Neuronal stem cell (in vitro differentiated cells): ENCODE measurements around the gene MKNK2.

ENCODE experiments used
- DNase-seq: peaks from one replicate; pipeline ENCODE4 v3.0.0-alpha.2; 2013; ENCODE audit warnings: low spot score
- H2AFZ ChIP-seq: one replicate; pipeline ENCODE4 v1.6.1; 2013; ENCODE audit warnings: mild to moderate bottlenecking, low read length, inconsistent platforms
- H2AK5ac ChIP-seq: 2 replicates; pipeline ENCODE4 v1.6.1; 2013; ENCODE audit warnings: low read depth, mild to moderate bottlenecking, inconsistent platforms, low read length, moderate library complexity, mixed read lengths
- H2BK120ac ChIP-seq: 2 replicates; pipeline ENCODE4 v1.6.1; 2013; ENCODE audit warnings: low read depth, mild to moderate bottlenecking, inconsistent platforms, low read length, moderate library complexity, mixed read lengths
- H2BK12ac ChIP-seq: one replicate; pipeline ENCODE4 v1.6.1; 2013; ENCODE audit warnings: low read length, inconsistent platforms
- H2BK15ac ChIP-seq: 2 replicates; pipeline ENCODE4 v1.6.1; 2013; ENCODE audit warnings: mild to moderate bottlenecking, low read length, inconsistent platforms, mixed read lengths
- H2BK5ac ChIP-seq: one replicate; pipeline ENCODE4 v1.6.1; 2013; ENCODE audit warnings: inconsistent platforms, mild to moderate bottlenecking, low read length, moderate library complexity
- H3K14ac ChIP-seq: one replicate; pipeline ENCODE4 v1.6.1; 2013; ENCODE audit warnings: low read length, inconsistent platforms
- H3K18ac ChIP-seq: 2 replicates; pipeline ENCODE4 v1.6.1; 2013; ENCODE audit warnings: low read length, inconsistent platforms
- H3K23ac ChIP-seq: 2 replicates; pipeline ENCODE4 v1.6.1; 2013; ENCODE audit warnings: low read depth, mild to moderate bottlenecking, mixed read lengths, low read length, inconsistent platforms; ENCODE audit not compliant: poor library complexity
- H3K27ac ChIP-seq: replicated peaks from 3 replicates; pipeline ENCODE4 v1.5.1; 2013; ENCODE audit warnings: low read length, inconsistent platforms
- H3K27me3 ChIP-seq, 3 experiments: 2 replicates each; pipeline ENCODE4 v1.6.1; 2013; ENCODE audit warnings: low read length in 3 of 3, mild to moderate bottlenecking in 2 of 3, inconsistent platforms in 1 of 3, low read depth in 1 of 3, mixed read lengths in 1 of 3, moderate library complexity in 1 of 3; ENCODE audit not compliant: control insufficient read depth in 3 of 3, insufficient read depth in 3 of 3
- H3K36me3 ChIP-seq, 2 donors: replicated peaks in 1 of 2; 2 replicates each; pipeline ENCODE4 v1.6.1; 2013; ENCODE audit warnings: low read length in 2 of 2; ENCODE audit not compliant: control insufficient read depth in 2 of 2, insufficient read depth in 2 of 2
- H3K4ac ChIP-seq: 2 replicates; pipeline ENCODE4 v1.6.1; 2013; ENCODE audit warnings: inconsistent platforms, mild to moderate bottlenecking, low read length, moderate library complexity
- H3K4me1 ChIP-seq, 2 donors: 1 replicate in 1 of 2; 2 replicates in 1 of 2; pipeline ENCODE4 v1.6.1; 2013; ENCODE audit warnings: low read length in 2 of 2, low read depth in 1 of 2; ENCODE audit not compliant: control insufficient read depth in 2 of 2, insufficient read depth in 1 of 2
- H3K4me2 ChIP-seq: one replicate; pipeline ENCODE4 v1.6.1; 2013; ENCODE audit warnings: mild to moderate bottlenecking, low read length, inconsistent platforms; ENCODE audit not compliant: insufficient read depth, poor library complexity, severe bottlenecking
- H3K4me3 ChIP-seq, 2 donors: 2 replicates each; pipeline ENCODE4 v1.5.1; 2013; ENCODE audit warnings: low read length in 2 of 2, mild to moderate bottlenecking in 2 of 2, inconsistent platforms in 1 of 2, moderate library complexity in 1 of 2
- H3K79me1 ChIP-seq: one replicate; pipeline ENCODE4 v1.6.1; 2013; ENCODE audit warnings: low read depth, mild to moderate bottlenecking, inconsistent platforms, low read length, moderate library complexity
- H3K9ac ChIP-seq: one replicate; pipeline ENCODE4 v1.6.1; 2013; ENCODE audit warnings: mild to moderate bottlenecking, low read depth, low read length, inconsistent platforms; ENCODE audit not compliant: poor library complexity
- H3K9me3 ChIP-seq, 2 donors: replicated peaks in 1 of 2; 2 replicates each; pipeline versions ENCODE3 to v1.6.1; 2013; ENCODE audit warnings: low read length in 2 of 2, mild to moderate bottlenecking in 2 of 2, inconsistent platforms in 1 of 2, low read depth in 1 of 2, mixed read lengths in 1 of 2, moderate library complexity in 1 of 2; ENCODE audit not compliant: control insufficient read depth in 2 of 2, insufficient read depth in 1 of 2
- H4K8ac ChIP-seq: one replicate; pipeline ENCODE4 v1.6.1; 2013; ENCODE audit warnings: low read depth, mild to moderate bottlenecking, inconsistent platforms, low read length, moderate library complexity
- H4K91ac ChIP-seq: one replicate; pipeline ENCODE4 v1.6.1; 2013; ENCODE audit warnings: low read length, low read depth, mild to moderate bottlenecking, inconsistent platforms; ENCODE audit not compliant: poor library complexity
- WGBS, 2 donors: extraction: QIAGEN DNeasy Blood & Tissue Kit; methylation state at CpG; one replicate each; pipeline ENCODE4 v1.1.7; 2013; ENCODE audit warnings: missing lambda C conversion rate in 2 of 2, mixed read lengths in 1 of 2; ENCODE audit not compliant: insufficient read length in 2 of 2, insufficient replicate concordance in 1 of 2; ENCODE audit errors: extremely low coverage in 2 of 2; 5-methylcytosine and 5-hydroxymethylcytosine counted together

The MKNK2 gene

DNA sequence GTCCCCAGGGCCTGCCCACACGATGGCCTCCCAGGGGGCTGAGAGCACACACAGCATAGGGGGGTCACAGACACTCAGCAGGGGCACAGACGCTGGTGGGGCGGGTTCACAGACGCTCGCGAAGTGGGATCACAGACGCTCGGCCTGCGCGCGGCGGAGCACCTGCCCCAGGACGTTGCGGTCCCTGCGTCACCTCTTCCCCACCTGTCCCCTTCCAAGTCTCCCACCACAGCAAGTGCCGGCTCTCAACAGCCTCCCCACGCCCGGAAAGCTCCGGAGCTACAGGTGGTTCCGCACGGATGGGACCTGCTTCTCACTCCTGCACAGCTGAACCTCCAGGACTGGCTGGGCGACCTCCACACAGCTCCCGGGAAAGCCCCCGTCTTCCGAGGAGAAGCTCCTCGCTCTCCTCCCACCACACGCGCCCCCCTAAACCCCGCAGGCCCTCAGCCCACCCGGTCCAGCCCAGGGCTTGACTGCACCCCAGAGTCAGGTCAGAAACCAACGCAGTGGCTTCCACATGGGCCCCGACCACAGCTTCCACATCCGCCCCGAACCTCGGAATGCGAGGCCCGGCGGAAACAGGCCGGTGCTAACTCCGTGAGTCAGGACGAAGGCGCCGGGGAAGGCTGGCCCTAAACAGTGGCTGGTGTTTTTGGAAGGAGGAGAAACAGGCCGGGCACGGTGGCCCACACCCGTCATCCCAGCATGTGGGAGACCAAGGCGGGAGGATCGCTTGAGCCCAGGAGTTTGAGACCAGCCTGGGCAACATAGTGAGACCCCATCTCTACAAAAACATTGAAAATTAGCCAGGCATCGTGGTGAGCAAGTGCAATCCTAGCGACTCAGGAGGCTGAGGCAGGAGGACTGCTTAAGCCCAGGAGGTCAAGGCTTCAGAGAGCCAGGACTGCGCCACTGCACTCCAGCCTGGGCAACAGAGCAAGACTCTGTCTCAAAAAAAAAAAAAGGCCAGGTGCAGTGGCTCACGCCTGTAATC lies 52.0 kb downstream of the MKNK2 start:
- Histone ChIP-seq H3K23ac (peak overlapping the region; percentile 96), H3K27me3 (no peaks in the 10 kb centered on the region), H2BK120ac (no peak overlapping the region), H3K14ac (no peak overlapping the region), H3K4ac (no peak overlapping the region), H3K27ac (no peak overlapping the region), H4K91ac (no peak overlapping the region), H2BK15ac (no peak overlapping the region), H2BK5ac (no peak overlapping the region), H2BK12ac (peak overlapping the region; percentile 58), H2AK5ac (peak overlapping the region; percentile 46), H3K4me3 (no peak overlapping the region), H3K4me1 (no peaks in the 10 kb centered on the region), H3K9me3 (peaks cover 6 to 10% of the 10 kb centered on the region in 2 donors), H3K9ac (no peak overlapping the region), H3K36me3 (peaks cover 31 to 84% of the 10 kb centered on the region in 2 donors), H2AFZ (no peak overlapping the region), H4K8ac (no peak overlapping the region), H3K4me2 (no peak overlapping the region), H3K79me1 (peaks cover 18% of the 10 kb centered on the region), H3K18ac (no peak overlapping the region)
- DNase-seq: no peak
- WGBS, 2 donors: no CpG with 5 or more reads among the region's 52 CpGs

DNA sequence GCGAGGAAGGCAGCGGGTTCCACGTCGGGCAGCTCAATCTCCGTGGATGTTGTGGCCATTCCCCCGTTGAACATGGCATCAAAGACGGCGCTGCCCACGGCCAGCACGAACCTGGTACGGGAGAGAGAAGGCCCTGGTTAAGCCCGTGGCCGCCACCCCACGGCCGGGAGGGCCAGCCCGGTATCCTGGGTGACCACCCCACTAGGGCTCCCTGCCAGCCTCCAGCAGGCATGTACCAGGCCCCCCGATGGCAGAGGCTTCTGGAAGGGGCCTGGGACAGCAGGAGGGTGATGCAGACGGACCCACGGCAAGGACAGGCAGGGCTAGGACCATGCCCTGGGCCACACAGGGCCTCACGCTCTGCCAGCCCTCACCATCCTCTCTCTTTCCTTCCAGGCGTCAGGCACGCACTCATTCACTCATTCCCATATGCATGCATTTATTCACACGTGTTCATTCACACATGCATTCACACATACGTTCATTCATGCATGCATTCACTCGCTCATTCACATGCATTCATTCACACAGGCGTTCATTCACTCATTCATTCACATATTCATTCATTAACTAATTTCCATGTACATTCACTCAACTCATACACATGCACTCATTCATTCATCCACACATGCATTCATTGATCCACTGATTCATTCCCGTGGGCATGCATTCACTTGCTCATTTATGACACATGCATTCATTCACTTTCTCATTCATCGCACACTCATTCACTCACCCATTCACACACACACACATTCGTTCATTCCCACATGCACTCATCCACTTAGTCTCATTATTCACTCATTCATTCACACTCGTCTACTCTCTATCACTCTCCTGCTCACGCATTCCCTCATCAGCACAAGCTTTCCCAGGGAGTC lies 53.5 kb downstream of the MKNK2 start:
- Histone ChIP-seq H3K27ac (no peak overlapping the region), H3K18ac (peak overlapping the region; percentile 35), H3K23ac (peak overlapping the region; percentile 96), H2BK12ac (no peak overlapping the region), H3K9ac (peak overlapping the region; percentile 45), H3K4me3 (no peak overlapping the region), H4K8ac (no peak overlapping the region), H3K14ac (no peak overlapping the region), H2BK15ac (no peak overlapping the region), H2AFZ (no peak overlapping the region), H2AK5ac (no peak overlapping the region), H2BK120ac (no peak overlapping the region), H2BK5ac (peak overlapping the region; percentile 77), H3K4me2 (no peak overlapping the region), H3K27me3 (no peaks in the 10 kb centered on the region), H3K9me3 (peaks cover 8 to 10% of the 10 kb centered on the region in 2 donors), H3K4ac (no peak overlapping the region), H3K4me1 (no peaks in the 10 kb centered on the region), H3K79me1 (peaks cover 22% of the 10 kb centered on the region), H3K36me3 (peaks cover 38 to 82% of the 10 kb centered on the region in 2 donors), H4K91ac (no peak overlapping the region)
- DNase-seq: no peak
- 100% methylated on average over 3 to 5 of the region's 31 CpGs for WGBS, 2 donors

DNA sequence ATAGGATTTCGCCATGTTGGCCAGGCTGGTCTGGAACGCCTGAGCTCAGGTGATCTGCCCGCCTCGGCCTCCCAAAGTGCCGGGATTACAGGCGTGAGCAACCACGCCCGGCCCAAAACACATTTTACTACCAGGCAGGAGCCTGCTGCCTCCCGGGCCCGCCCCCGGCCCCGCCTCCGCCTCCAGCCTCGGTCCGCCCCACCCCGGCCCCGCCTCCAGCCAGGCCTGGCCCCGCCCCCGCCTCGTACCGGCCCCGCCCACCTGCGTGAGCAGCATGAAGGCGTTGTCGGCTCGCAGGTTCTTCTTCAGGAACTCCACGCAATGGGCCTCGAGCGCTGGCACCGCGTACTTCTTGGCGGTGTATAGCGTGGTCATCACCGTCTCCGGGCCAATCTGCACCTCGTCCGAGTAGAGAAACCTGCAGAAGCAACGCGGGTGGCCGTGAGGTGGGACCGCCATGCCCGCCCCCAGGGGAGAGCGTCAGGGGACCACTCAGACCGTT lies 58.2 kb downstream of the MKNK2 start:
- Histone ChIP-seq H3K4me2 (no peak overlapping the region), H3K79me1 (peaks cover 9% of the 10 kb centered on the region), H2AFZ (no peak overlapping the region), H3K27ac (no peak overlapping the region), H2AK5ac (no peak overlapping the region), H2BK12ac (no peak overlapping the region), H3K4me1 (no peaks in the 10 kb centered on the region), H3K14ac (peak overlapping the region; percentile 1), H3K4me3 (no peak overlapping the region), H3K23ac (peak overlapping the region; percentile 89), H2BK15ac (no peak overlapping the region), H2BK120ac (no peak overlapping the region), H3K9ac (no peak overlapping the region), H3K36me3 (peaks cover 44 to 84% of the 10 kb centered on the region in 2 donors), H2BK5ac (no peak overlapping the region), H3K27me3 (no peaks in the 10 kb centered on the region), H3K9me3 (peaks cover 10% of the 10 kb centered on the region in 2 donors), H4K91ac (no peak overlapping the region), H4K8ac (no peak overlapping the region), H3K18ac (peak overlapping the region; percentile 11), H3K4ac (no peak overlapping the region)
- no CpG with 5 or more reads among the region's 44 CpGs for WGBS, 2 donors
- DNase-seq: no peak
